MM.1S (cell line): ENCODE measurements around the gene ITGB2.

Experiments
- EZH2 ChIP-seq: fragments of 300-600 bp; sonication (generic); optimal IDR thresholded peaks from 2 replicates; pipeline ENCODE3; 2017; ENCODE audit warnings: low read depth, mild to moderate bottlenecking, antibody characterized with exemption, low read length, mixed read lengths
- TF ChIP-seq, protein P1 (sequence below): fragments of 300-600 bp; sonication (generic); IDR thresholded peaks from 2 replicates; pipeline ENCODE4 v1.5.1; 2016; ENCODE audit warnings: antibody characterized with exemption, low read length, mixed read lengths

DNA sequence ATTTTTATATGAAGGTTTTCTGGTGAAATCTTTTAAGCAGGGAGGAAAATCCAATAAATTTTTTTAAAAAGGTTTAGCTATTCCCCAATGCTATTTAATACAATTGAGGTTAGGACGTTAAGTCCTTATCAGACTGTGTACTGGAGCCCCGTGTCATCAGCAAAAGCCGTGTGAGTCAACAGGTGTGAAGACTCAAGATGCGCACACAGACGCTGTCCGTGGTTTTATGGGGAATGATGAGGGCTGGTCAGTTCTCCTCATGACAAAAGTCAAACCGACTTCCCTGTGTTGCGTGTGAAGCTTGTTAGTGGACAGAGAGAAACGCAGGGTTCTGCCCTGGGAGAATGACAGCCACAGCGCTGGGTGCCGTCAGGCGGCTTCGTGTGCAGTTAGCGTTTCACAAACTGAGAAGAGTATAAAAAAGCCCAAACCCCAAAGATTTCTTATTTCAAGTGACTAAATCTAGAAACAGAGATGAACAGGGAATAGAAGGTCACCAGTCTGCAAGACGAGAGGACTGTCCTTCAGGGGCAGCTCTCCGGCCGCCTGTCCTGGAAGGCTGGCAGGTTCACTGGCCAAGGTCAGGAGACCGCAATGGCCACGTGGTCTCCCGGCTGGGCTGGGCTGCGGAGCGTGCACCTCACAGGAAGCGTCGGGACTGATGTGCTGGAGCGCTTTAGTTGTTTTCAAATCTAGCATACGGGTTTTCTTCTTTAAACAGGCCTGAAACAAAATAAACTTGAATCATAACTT is 69.6 kb downstream of the ITGB2 start:
- TF ChIP-seq, protein P1, sequence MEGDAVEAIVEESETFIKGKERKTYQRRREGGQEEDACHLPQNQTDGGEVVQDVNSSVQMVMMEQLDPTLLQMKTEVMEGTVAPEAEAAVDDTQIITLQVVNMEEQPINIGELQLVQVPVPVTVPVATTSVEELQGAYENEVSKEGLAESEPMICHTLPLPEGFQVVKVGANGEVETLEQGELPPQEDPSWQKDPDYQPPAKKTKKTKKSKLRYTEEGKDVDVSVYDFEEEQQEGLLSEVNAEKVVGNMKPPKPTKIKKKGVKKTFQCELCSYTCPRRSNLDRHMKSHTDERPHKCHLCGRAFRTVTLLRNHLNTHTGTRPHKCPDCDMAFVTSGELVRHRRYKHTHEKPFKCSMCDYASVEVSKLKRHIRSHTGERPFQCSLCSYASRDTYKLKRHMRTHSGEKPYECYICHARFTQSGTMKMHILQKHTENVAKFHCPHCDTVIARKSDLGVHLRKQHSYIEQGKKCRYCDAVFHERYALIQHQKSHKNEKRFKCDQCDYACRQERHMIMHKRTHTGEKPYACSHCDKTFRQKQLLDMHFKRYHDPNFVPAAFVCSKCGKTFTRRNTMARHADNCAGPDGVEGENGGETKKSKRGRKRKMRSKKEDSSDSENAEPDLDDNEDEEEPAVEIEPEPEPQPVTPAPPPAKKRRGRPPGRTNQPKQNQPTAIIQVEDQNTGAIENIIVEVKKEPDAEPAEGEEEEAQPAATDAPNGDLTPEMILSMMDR: no peak
- TF ChIP-seq EZH2: no peak
